Small intestine (tissue), 7 donors: ENCODE measurements around the gene BUB3. TPM values are rescaled to one million over a fixed set of nuclear protein-coding genes. Genes with fewer than 3 reads are reported as not detected.
A peak's percentile ranks its signal among the peaks of the same experiment; 100 is the strongest.

Source experiments
- DNase-seq, 2 donors: peaks; one replicate each; pipeline versions ENCODE4 v3.0.0 to v3.0.0-alpha.2; 2013
- FAIRE-seq: peaks from 2 replicates; lab custom pipeline; 2012; peaks lifted over from hg19 to GRCh38; lab: Jason Lieb, UNC
- H3K27ac ChIP-seq, 3 donors: one replicate each; pipeline ENCODE4 v1.5.1; 2013; ENCODE audit warnings: low read length in 2 of 3, mild to moderate bottlenecking in 2 of 3, control low read depth in 1 of 3, inconsistent platforms in 1 of 3, low read depth in 1 of 3, moderate library complexity in 1 of 3
- H3K27me3 ChIP-seq, 3 donors: one replicate each; pipeline ENCODE4 v1.6.1; 2013; ENCODE audit warnings: low read length in 3 of 3, inconsistent platforms in 1 of 3; ENCODE audit not compliant: control insufficient read depth in 3 of 3, insufficient read depth in 3 of 3
- H3K36me3 ChIP-seq, 3 donors: one replicate each; pipeline ENCODE4 v1.6.1; 2013; ENCODE audit warnings: low read length in 3 of 3, inconsistent platforms in 1 of 3, low read depth in 1 of 3, mild to moderate bottlenecking in 1 of 3, moderate library complexity in 1 of 3; ENCODE audit not compliant: control insufficient read depth in 3 of 3, insufficient read depth in 2 of 3
- H3K4me1 ChIP-seq, 3 donors: one replicate each; pipeline ENCODE4 v1.6.1; 2013; ENCODE audit warnings: low read length in 2 of 3, inconsistent platforms in 1 of 3, low read depth in 1 of 3, mild to moderate bottlenecking in 1 of 3, moderate library complexity in 1 of 3; ENCODE audit not compliant: control insufficient read depth in 3 of 3, insufficient read depth in 2 of 3
- H3K4me3 ChIP-seq, 3 donors: one replicate each; pipeline ENCODE4 v1.5.1; 2013; ENCODE audit warnings: low read length in 3 of 3, control low read depth in 1 of 3, inconsistent platforms in 1 of 3, low read depth in 1 of 3, mild to moderate bottlenecking in 1 of 3, moderate library complexity in 1 of 3
- H3K9me3 ChIP-seq, 2 donors: one replicate each; pipeline ENCODE4 v1.6.1; 2013; ENCODE audit warnings: low read depth in 1 of 2, low read length in 1 of 2; ENCODE audit not compliant: control insufficient read depth in 2 of 2, insufficient read depth in 1 of 2
- WGBS, 3 donors: extraction: QIAGEN DNeasy Blood & Tissue Kit; methylation state at CpG; one replicate each; pipeline ENCODE4 v1.1.7; 2013; 5-methylcytosine and 5-hydroxymethylcytosine counted together
- polyA plus RNA-seq, 4 donors: library from polyadenylated mRNA; stranded (reverse) in 3 of 4; unstranded in 1 of 4; fragments of 200-250 nt in 3 of 4; fragments of 120-200 nt in 1 of 4; gene quantifications; one replicate each; pipeline versions ENCODE4 v1.2.1 to v1.2.3, GENCODE V29; 2013
- donor health status: healthy with polysubstance abuse.
- donor health status: control.
- donor health status: control.
- donor health status: Bipolar disorder and iron deficiency.
- donor health status: healthy.

BUB3 gene
- polyA plus RNA-seq, 4 donors, result 37.6 to 83.6 (median 63.8) TPM

DNA sequence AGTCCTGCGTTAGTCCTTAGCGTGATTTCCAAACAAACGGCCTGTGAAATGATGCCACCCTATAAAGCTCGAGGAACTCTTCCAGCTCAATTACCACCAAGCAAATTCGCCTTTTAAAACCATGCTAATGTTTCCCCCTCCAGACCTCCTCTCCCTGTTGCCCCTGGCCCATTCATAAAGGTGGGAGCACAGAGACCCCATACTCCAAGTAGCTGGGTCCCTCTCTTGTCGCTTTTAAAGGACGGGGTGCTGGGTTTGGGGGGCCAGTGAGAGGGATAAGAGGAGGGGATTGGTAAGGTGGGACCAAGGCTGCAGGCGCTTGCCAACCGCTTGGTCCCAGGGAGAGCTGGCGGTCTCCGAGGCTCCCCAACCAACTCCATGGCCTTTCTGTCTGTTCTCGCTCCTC, 5.0 kb upstream of the BUB3 start:
- peaks cover 0 to 7% (median 6%) of the 10 kb centered on the region in 3 donors for H3K4me1 ChIP-seq
- peaks cover 0 to 3% of the 10 kb centered on the region in 2 donors for H3K9me3 ChIP-seq
- no peak for DNase-seq
- FAIRE-seq, result no peak
- H3K36me3 ChIP-seq, result no peaks in the 10 kb centered on the region
- 4 to 13% (median 8%) methylated on average over 12 of the region's 12 CpGs for WGBS, 3 donors
- H3K27ac ChIP-seq, result no peak overlapping the region
- peak overlapping the region in 1 of 3 donors; percentile 40 for H3K4me3 ChIP-seq
- H3K27me3 ChIP-seq, result peaks cover 37 to 92% (median 65%) of the 10 kb centered on the region in 3 donors

- Histone ChIP-seq H3K4me1 (peaks cover 0 to 7% (median 6%) of the 10 kb centered on the region in 3 donors), H3K27ac (no peak overlapping the region), H3K27me3 (peaks cover 37 to 86% (median 59%) of the 10 kb centered on the region in 3 donors), H3K9me3 (peaks cover 0 to 3% of the 10 kb centered on the region in 2 donors), H3K4me3 (peak overlapping the region in 1 of 3 donors; percentile 40), H3K36me3 (no peaks in the 10 kb centered on the region)
- FAIRE-seq, result no peak
- WGBS, 3 donors, result 1 to 4% (median 2%) methylated on average over 59 to 76 of the region's 76 CpGs
- peak; percentile 14 to 69 for DNase-seq
Measured at GRCh38 chr10:123149568-123150270, 4.5 kb upstream of the BUB3 start.

DNA sequence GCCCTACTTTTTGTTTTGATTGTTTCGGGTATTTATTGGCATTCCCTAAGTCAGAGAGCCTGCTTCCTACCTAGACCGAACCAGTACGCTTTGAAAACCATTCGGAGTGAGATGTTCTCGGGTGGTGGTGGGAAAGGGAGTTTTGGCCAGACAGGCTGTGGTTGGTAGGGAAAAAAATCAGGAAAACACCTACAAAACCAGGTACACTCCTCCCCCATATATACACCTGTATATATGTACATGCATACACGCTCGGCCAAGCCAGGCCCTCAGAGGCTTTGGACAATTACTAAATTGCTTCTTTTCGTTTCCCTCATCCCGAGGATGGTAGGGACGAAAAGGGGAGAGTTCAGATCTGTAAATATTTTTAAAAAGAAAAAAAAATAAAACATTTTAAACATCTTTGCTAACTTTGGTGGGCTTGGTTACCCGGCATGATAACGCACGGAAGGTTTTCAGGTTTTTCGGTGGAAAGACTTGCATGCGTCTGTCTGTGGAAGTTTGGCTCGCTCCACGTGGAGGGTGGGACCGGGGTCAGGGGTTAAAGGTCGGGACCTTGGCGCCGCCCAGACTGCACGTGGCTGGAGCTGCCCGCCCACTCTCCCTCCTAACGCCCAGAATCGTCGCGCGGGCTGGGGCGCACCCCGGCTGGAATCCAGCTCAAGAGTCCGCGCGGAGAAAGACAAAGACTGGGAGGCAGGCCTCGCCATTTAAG, 3.8 kb upstream of the BUB3 start:
- H3K9me3 ChIP-seq, result peaks cover 0 to 3% of the 10 kb centered on the region in 2 donors
- H3K4me3 ChIP-seq, result peak overlapping the region in 2 of 3 donors; percentile 5 to 16
- 4 to 13% (median 5%) methylated on average over 34 of the region's 34 CpGs for WGBS, 3 donors
- no peak for FAIRE-seq
- peaks cover 34 to 79% (median 52%) of the 10 kb centered on the region in 3 donors for H3K27me3 ChIP-seq
- DNase-seq, result no peak
- no peaks in the 10 kb centered on the region for H3K36me3 ChIP-seq
- peaks cover 0 to 9% (median 7%) of the 10 kb centered on the region in 3 donors for H3K4me1 ChIP-seq
- H3K27ac ChIP-seq, result no peak overlapping the region

DNA sequence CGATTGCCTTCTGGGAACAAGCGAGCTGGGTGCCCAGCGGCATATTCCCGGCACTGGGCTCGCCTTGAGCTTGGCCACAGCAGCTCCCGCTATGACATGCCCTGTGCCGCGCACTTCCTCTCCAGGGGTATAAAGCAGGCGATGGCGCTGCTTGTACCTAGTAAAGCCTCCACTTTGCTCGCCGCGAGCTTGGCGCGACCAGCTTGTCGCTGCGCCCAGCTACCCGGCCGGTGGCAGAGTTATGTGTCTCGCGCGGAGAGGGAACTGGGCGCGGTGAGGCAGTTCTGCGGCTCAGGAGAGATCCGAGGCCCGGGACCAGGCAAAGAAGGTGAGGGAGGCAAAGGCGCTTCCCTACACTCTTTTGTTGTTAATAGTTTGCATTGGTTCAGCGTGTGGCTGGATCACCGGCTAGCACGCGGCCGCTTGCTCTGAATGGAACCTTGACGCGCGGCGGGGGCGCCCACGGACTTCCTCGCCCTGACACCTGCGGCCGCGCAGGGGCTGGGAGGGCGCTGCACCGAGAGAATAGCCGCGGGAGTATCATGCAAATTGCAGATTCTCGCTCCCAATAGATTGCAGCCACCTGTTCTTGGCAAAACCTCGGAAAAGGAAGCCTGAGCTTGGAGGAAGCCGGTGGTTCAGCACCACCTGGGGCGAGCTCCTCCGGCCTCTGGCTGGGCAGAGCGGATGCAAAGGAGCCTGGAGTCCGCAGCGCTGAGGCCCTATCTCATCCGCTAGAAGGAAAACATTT, 3.0 kb upstream of the BUB3 start:
- H3K9me3 ChIP-seq, result peaks cover 0 to 3% of the 10 kb centered on the region in 2 donors
- H3K27me3 ChIP-seq, result peaks cover 34 to 72% (median 48%) of the 10 kb centered on the region in 3 donors
- no peak overlapping the region for H3K27ac ChIP-seq
- peak in 1 of 2 donors; percentile 19 for DNase-seq
- WGBS, 3 donors, result 1 to 3% (median 2%) methylated on average over 56 of the region's 56 CpGs
- peaks cover 0 to under 1% (median 0%) of the 10 kb centered on the region in 3 donors for H3K36me3 ChIP-seq
- peaks cover under 1 to 11% (median 7%) of the 10 kb centered on the region in 3 donors for H3K4me1 ChIP-seq
- FAIRE-seq, result no peak
- peak overlapping the region in 2 of 3 donors; percentile 5 to 24 for H3K4me3 ChIP-seq

DNA sequence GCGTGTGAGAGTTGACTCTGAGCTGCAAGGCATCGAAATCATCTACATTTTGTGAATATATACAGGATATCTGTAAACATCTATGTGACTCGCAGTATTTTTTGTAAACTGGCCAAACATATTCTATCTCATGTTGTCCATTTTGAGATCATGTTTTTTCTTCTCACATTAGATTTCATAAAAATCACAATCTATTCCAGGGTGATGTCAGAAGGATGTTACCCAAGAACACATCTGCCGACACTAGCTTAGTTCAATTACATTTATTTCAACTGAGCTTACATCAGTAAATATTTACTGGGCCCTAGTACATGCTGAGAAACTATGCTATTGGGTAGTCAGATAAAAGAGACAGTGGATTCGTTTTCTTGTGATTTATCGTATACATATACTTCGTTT, 2.5 kb upstream of the BUB3 start:
- Histone ChIP-seq H3K4me3 (no peak overlapping the region), H3K9me3 (peaks cover 0 to 3% of the 10 kb centered on the region in 2 donors), H3K27ac (no peak overlapping the region), H3K27me3 (peaks cover 32 to 66% (median 43%) of the 10 kb centered on the region in 3 donors), H3K4me1 (peaks cover 6 to 11% (median 7%) of the 10 kb centered on the region in 3 donors), H3K36me3 (peaks cover 0 to 2% (median 1%) of the 10 kb centered on the region in 3 donors)
- WGBS, 3 donors, result 14 to 24% (median 20%) methylated on average over 7 of the region's 7 CpGs
- DNase-seq, result no peak
- FAIRE-seq, result no peak

GRCh38 chr10:123153486-123154091, 613 bp upstream of the BUB3 start:
- peaks cover 16 to 47% (median 26%) of the 10 kb centered on the region in 3 donors for H3K27me3 ChIP-seq

DNA sequence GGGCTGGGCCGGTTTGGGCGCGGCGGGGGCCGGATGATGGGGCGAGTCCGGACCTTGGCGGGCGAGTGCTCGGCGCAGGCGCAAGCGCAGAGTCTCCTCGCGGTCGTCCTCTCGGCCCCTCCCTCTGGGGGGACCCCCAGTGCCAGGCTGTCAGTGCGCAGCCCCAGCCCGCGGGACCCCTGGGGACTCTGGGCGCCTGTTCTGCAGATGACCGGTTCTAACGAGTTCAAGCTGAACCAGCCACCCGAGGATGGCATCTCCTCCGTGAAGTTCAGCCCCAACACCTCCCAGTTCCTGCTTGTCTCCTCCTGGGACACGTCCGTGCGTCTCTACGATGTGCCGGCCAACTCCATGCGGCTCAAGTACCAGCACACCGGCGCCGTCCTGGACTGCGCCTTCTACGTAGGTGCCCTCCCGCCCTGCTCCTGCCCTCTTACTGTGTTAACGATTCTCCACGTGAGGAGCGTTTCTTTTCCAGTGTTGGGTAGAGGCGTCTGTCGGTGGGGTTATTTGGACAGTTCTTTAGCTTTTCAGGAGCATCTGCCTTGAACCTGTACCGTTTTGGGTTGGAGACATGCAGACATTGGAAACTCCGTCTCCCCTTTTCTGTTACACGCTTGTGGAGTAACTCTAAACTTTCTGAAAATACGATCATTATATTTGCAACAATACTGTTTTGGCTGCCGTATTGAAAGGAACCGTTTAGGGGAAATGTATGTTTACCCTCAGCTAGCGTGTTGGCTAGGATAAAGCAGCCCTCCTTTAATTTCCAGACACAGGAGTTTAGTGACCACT, 706 bp downstream of the BUB3 start:
- 2 to 3% (median 3%) methylated on average over 39 to 49 of the region's 49 CpGs for WGBS, 3 donors
- FAIRE-seq, result no peak
- peak; percentile 52 to 75 for DNase-seq
- peak overlapping the region; percentile 71 to 93 (median 87) for H3K27ac ChIP-seq
- H3K36me3 ChIP-seq, result peaks cover 1 to 4% (median 3%) of the 10 kb centered on the region in 3 donors
- H3K4me3 ChIP-seq, result peak overlapping the region; percentile 94 to 95 (median 94)
- H3K27me3 ChIP-seq, result peaks cover 9 to 34% (median 13%) of the 10 kb centered on the region in 3 donors
- H3K4me1 ChIP-seq, result peaks cover 6 to 11% (median 7%) of the 10 kb centered on the region in 3 donors
- no peaks in the 10 kb centered on the region for H3K9me3 ChIP-seq

More at GRCh38 chr10:123153486-123154091, 613 bp upstream of the BUB3 start:
- 35 to 38% (median 35%) methylated on average over 9 of the region's 9 CpGs for WGBS, 3 donors
- DNase-seq, result no peak
- Histone ChIP-seq H3K36me3 (peaks cover 1 to 4% (median 3%) of the 10 kb centered on the region in 3 donors), H3K4me1 (peaks cover 6 to 11% (median 7%) of the 10 kb centered on the region in 3 donors), H3K27ac (no peak overlapping the region), H3K9me3 (no peaks in the 10 kb centered on the region), H3K4me3 (no peak overlapping the region)
- no peak for FAIRE-seq
